H4 (cell line): ENCODE results near the gene INPP4B. TPM values are rescaled to one million over a fixed set of nuclear protein-coding genes. Genes with fewer than 3 reads are reported as not detected.

ENCODE experiments used
- DNase-seq: peaks from one replicate; pipeline ENCODE4 v3.0.0-alpha.2; 2015; ENCODE audit warnings: low spot score
- total RNA-seq: library from RNA; depleted of rRNA; stranded (reverse); fragments of >200 nt; shearing (Covaris generic); gene quantifications from 2 replicates; pipeline ENCODE4 v1.2.3, GENCODE V29; 2014

The INPP4B gene
- total RNA-seq, 1 experiment from 2014 or later, result 8.0 TPM

DNA sequence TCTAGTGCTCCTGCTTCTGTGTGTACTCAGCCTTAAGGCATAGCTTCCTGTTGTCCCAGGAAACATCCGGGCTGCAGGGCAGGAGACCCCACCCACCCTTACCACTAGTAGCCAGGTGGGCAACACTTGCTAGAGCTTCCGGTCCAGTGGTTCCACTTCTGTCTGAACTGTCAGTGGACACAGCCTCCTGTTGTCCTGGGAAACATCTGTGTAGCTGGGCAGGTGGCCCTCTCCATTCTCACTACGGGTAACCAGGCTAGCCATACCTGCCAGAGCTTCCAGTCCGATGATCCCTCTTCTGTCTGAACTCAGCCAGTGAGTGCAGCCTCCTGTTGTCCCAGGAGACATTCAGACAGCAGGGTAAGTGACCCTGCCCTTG, 372.2 kb downstream of the INPP4B start:
- no peak for DNase-seq

DNA sequence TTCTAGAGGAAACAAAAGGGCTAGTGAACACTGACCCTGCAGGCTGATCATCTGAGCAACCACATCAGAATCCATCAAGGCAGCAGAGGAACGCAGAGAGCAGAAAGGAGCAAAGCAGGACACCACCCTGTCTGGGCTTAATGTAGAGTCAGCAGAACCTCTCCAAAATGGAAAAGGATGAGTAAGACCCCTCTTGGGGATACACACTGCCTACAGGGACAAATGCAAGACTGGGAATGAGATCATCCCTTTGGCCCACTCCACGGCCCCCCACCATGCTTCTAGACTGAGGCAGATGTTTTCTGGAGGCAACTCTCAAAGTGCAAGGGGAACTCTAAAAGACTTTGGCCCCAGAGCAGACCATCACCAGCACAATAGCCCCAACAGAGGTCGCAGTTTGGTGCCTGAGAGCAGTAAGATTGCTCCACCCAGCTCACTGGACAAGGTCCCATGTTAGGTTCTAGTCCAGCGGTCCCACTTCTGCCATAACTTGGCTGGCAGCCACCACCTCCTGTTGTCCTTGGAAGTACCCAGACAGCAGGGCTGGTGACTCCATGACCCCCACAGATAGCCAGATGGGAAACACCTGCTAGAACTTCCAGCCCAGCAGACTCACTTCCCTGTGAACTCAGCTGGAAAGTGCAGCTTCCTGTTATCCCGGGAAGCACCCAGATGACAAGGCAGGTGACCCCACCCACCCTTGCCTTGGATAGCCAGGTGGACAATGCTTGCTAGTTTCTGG, 372.7 kb downstream of the INPP4B start:
- no peak for DNase-seq

DNA sequence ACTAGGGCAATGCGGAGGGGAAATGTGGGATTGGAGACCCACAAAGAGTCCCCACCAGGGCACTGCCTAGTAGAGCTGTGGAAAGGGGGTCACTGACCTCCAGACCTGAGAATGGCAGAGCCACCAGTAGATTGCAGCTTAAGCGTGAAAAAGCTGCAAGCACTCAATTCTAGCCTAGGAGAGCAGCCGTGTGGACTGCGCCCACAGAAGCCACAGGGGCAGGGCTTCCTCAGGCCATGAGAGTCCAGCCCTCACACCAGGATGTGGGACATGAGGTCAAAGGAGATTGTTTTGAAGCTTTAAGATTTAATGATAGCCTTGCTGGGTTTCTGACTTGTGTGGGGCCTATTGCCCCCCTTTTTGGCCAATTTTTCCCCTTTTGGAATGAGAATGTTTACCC, 379.0 kb downstream of the INPP4B start:
- DNase-seq, result no peak

DNA sequence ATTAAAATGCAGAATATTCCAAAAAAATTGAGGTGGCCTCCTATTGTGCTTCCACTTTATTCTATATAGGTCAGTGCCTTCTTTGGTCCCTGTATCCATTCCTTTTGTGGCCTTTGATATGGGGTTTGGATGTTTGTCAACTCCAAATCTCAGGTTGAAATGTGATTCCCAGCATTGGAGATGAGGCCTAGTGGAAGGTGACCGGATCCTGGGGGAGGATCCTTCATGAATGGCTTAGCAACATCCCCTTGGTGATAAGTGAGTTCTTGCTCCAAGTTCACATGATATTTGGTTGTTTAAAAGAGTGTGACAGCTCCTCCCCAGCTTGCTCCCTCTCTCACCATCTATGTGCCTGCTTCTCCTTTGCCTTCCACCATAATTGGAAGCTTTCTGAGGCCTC, 380.6 kb downstream of the INPP4B start:
- DNase-seq, result no peak

DNA sequence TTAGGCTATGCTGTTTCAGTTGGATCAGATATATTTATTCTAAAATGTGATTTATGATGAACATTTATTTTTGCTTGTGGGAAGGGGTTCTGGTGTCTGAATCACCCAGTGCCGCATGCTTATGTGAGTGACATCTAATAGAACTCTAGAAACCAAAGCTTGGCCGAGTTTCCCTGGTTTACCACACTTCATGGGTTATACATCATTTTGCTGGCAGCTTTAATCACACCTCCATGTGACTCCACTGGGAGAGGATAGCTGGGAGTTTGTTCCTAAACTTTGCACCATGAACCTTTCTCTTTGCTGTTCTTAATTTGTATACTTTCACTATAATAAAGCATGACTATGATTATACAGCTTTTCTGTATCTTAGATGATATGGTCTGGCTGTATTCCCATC, 382.9 kb downstream of the INPP4B start:
- no peak for DNase-seq

DNA sequence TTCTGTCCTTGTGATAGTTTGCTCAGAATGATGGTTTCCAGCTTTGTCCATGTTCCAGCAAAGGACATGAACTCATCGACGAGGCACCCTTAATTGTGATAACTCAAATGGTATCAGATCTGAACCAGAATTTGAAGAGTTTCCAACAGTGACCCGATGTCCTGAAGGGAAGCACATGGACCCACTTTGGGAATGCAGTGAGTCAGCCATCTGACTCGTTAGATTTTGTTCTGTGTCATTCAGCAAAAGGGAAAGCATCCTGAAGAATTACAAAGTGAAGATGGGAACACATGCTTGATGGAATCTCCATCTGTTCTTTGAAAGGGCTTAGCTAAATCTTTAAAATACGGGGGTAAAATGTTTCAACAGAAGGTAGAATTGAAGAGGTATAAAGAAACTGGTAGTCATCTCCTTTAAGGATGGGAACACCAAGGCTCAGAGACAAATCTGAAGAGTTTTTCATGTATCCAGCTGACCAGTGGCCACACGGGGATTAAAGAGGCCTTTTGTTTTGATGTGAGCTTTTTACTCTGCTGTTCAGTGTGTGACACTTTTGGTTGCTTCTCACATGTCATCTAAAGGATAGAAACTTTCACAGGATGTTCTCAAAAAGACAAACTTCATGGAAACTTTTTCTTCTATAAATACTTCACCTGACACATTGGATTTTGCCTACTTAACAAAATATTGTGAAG, 393.8 kb downstream of the INPP4B start:
- no peak for DNase-seq

DNA sequence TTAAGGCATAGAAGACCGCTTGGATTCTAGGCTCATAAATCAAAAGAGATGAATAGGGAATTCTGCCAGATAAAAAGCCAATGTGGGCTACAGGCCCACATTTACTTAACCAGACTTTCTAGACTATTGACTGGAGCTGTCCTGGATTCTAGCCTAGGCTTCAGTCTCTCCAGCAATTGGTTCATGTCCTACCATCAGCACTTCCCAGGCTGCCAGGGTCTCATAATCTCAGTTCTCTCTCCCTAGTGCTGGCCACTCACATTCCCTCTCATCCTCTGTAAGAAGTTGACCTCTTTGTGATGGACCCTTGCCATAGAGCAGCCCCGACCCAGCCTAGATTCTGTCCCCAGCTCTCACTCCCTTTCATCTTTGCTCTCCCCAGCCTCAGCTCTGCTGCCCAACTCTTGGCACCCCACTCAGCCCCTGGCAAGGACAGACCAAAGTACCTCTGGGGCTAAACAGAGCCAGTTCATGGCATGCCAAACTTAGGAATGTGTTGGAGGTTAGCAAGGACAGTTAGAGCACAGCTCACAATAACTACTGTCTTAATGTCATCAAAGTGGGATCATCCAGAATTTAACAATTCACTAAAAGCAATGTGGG, 396.2 kb downstream of the INPP4B start:
- DNase-seq, result no peak

DNA sequence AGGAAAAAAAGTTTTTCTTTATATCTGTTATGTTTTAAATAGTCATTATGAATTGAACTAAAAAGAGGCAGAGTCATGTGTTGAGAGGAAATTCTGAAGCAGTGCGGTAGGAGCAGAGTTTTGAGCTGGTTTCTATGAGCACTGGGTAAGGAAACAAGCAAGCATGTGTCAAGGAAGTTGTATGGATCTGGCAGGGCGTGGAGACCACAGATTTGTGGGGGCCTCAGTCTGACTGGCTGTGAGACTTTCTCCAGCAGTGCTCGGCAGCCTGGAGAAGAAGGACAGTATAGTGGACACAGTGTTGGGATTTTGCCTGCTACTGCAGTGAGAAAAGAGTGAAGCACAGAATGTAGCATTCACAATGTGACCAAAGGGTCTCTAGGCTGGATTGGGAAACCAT, 399.1 kb downstream of the INPP4B start:
- no peak for DNase-seq

DNA sequence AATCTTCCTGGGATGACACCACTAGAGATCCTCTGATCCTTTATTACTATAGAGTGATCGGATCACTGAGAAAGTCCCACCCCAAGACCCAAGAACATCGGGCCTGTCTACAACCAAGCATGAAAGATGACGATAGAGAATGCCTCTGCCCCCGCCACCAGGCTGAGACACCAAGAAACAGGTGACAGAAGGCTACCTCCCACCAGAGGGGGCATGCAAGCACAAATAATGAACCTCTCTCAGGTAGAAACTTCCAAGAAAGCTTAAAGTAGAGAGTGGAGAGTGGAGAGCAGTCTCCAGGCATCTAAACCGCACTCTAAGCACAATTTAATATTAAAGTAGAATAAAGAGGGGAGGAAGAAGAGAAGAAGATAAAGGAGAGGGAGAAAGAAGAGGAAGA, 402.6 kb downstream of the INPP4B start:
- no peak for DNase-seq

DNA sequence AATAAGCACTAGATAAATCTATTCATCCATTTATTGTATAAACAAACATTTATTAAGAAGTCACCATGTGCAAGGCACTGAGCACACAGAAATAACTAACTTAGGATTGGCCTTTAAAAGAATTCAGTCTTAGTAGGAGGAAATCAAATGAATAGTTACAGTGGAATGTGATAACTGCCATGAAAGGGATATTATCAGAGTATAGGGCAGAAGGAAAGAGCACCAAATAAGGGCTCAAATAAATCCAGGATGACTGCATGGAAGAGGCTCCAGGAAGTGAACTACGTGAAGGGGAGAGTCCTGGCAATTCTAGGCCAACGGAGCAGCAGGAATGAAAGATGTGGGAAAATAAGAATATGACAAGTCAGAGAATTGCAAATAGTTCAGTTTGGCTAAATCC, 406.0 kb downstream of the INPP4B start:
- no peak for DNase-seq

DNA sequence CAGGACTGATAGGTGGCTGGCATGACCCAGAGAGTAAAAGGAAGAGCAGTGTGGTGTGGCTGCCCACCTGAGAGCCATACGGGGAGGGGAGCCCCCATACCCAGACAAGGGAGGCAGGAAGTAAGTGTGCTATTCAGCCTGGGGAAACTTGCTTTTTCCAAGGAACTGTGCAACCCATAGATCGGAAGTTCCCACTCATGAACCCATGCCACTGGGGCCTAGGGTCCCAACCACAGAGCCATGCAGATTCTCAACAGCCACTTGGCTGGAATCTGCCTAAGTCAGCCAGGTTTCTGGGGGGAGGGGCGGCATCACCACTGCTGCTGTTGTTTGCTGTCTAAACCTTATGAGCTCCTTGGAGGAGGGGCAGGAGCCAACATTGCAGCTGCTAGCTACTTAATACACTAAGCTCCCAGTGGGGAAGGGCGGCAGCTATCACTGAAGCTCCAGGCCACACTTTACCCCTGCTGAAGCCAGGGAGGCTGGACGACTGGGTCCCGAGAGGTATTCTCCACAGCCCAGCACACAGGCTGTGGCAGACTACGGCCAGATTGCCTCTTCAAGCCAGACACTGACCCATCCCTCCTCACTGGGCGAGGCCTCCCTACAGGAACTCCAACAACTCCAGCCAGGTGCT, 410.4 kb downstream of the INPP4B start:
- no peak for DNase-seq

DNA sequence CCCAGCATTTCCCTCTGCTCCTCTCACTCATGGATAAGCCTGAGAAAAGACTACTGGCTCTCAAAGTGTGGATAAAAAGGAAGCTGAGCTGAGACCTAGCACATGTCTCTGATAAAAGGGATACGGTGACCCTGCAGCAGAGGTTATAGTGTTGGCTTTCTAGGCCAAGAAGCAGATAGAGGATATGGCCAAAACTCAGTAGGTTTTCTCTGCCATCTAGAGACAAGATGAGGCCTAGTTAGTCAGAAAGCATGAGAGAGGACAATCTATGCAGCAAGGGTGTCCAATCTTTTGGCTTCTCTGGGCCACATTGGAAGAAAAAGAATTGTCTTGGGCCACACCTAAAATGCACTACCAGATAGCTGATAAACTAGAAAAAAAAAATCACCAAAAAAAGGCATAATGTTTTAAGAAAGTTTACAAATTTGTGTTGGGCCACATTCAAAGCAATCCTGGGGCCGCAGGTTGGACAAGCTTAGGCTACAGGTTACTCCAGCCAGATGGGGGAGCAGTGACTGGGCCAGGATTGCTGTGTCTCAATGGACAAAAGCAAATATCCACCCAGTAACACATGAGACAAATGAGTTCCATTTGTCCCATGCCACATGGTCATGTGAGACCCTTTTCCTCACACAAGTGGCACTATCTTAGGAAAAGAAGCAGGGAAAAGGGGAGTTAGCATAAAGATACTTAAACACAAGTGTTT, 411.4 kb downstream of the INPP4B start:
- no peak for DNase-seq

DNA sequence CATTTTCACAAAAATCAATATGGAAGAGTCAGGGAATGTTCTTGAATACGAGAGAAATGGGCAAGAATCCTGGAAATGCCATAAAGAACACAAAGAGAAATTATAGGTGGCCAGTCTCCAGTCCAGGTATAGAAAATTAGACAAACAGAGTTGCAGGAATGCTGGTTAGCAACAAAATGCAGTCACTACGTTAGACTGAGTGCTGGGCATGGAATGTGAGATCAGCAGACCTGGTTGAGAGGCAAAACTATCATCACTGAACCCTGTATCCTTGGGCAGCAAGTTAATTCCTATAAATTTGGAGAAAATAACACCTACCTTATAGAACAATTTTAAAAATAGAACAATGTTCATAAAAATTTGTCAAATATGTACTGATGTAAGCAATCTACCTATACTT, 417.4 kb downstream of the INPP4B start:
- DNase-seq, result no peak

DNA sequence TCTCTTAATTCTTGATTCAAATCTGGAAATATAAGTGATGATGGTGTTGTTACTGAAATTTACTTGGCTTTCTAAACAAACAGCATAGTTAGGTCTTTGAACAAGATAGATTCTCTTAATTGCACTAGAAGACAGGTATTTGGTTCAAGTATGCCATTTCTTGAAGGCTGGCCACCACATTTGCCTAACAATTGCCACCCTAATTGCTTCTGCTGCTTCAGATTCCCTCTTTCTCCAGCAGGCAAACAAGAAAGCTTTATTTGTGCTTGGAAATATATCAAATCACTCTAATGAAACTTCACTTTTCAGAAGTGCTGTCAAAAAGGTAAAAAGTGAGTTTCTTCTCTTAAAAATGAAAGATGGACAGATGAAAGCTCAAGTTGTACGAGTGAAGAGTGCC, 418.6 kb downstream of the INPP4B start:
- DNase-seq, result no peak

DNA sequence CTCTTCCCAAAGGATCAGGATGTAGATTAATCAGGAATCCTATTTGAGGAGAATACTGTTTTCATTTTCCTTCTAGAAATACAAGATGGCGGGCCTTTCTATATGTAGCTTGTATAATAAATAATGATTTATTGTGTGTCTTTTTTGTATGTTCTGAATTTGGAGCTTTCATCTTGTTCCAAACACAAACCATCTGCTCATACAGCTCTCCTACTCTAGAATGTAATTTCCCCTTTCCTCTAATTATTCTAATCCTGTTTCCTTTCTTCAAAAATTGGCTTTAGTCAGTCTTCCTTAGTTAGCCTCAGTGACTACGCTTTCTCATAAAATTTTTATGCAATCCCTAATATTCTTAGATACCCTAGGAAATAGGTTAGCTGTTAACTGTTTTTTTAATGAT, 422.2 kb downstream of the INPP4B start:
- no peak for DNase-seq

DNA sequence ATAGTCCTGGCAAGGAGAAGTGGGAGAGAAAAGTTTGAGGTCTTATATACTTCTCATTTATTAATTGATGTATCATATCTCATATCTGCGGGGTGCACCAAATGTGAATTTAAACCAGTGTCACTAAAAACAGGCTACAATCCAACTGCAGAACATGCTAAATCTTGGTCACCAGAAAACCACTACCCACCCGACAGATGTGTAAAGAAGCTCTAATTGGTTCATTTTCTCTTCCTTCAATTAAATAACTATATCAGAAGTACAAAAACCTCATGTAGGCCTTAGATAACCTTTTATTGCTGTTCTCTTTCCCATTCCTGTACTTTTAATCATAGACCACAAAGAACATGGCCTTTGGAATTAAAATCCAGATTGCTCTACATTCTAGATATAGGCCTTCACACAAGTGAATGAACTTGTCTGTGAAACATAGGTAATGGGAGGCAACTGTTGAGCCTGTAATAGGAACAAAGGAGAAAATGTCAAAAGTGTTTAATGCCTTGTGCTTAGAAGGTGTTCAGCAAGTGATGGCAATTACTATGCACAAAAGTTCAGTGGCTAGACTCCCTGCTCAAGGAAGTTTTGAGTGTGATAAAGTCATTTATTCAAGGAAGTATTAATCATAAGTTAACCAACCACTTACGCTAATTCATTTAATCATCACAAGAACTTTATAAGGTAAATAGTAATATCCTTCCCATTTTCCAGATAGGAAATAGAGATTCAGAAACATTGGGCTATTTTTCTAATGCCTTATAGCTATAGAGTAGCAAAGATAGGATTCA, 425.6 kb downstream of the INPP4B start:
- no peak for DNase-seq

DNA sequence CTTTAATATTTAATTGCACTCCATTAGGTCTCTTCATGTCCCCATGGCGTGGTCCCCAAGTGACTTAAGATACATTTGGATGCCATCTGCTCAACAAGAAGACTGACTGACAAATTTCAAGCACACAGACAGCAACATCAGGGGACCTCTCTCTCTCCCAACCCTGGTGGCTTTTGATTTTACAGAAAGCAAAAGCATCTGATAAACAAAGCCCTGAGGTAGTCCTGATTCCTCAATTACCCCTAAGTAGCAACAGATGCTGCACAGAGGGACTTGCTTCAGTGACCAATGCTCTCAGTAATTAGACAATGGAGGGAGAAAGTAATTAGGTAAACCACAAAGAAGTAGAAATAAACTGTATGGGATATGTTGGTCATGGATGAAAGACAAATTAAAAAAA, 426.4 kb downstream of the INPP4B start:
- no peak for DNase-seq

DNA sequence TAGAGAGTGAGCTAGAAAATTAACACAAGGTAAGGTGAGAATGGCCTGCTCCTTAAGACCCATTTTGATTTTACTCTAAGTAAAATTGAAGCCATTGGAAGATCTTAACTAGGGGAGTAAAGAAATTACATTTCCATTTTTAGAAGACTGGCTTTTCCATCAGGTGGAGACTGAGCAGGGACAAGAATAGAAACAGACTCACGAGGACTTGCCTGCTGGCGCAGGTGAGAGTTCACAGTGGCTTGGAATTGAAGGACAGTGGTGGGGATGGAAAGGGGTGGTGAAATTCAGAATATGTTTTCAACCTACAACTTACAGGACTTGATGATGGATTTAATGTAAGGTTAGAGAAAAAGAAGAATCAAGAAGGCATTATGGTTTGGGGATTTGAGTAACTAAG, 427.4 kb downstream of the INPP4B start:
- no peak for DNase-seq

DNA sequence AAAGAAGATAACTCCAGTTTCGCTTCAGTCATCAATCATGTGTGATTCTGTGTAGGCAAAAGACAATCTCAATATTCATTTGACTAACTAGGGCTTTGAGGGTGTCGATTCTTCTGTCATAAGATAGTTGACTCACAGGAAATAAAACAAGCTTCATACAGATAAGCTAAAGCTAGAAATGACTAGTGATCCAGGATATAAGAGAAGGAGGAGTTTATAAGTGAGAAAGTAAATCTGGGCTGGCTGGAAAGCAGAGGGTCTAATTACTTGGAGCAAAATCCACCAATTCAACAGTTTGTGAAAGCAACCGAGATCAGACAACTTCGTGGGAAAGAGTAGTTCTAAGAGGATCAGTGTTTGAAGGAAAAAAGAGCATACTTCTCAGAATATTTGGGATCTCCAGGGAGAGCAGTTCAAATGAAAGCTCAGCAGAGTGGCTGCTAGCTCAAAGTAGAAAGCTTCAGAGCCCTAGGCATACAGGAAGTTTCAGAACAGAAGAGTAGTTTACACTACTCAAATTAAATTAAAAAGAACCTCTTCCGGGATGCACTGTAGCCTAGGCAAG, 429.3 kb downstream of the INPP4B start:
- DNase-seq, result no peak

DNA sequence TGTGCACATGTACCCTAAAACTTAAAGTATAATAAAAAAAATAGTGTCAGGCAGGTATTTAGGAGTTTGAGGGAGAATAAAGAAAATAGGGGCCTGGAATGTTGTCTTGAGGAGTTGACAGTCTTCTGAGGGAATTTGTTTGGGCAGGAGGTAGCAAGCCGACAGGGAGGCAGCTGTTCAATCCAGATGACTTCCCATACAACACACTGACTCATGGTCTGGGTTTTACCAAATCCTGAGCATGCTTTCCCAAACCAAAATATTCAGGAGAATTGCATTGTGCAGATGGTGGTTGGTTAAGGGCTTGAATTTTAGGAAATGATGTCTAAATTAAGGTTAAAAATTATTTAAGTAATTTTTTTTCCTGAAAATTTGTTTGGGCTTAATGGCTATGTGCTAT, 430.0 kb downstream of the INPP4B start:
- DNase-seq, result no peak

DNA sequence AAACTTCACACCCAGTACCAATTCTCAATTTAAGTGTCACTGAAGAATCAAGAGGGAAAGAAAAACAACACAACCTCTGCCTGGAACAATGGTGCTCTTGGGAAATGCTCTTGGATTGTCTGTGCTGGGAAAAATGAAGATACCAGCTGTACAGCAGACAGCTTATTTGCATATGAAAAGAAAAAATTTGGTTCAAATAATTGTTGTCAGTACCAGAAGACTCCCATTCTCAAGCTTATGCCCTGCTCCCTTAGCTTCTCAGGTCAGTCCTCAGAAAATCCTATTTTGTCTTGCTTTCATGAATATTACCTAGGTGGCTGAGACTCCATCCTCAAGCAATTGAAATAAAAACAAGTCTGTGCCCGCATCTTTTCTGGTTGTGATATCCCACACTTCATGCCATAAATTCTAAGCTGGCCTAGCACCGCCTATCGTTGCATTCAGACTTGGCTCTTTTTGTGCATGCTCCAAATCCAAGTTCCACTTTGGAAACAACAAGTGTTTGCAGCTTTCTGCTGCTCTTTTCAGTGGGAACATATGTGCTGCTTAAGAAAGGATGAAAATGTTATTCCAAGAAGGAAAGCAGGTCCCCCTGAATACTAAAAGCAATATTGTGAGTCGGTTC, 431.6 kb downstream of the INPP4B start:
- no peak for DNase-seq
